HepG2 (cell line): ENCODE results near the gene CCT5. TPM values are rescaled to one million over a fixed set of nuclear protein-coding genes. Genes with fewer than 3 reads are reported as not detected.

Source experiments
- ARID3A ChIP-seq: IDR thresholded peaks from 2 replicates; pipeline ENCODE4 v1.6.1; 2012; ENCODE audit warnings: low read depth, low read length, improper control_type of control experiment
- ARNT2 ChIP-seq: sonication (generic); formaldehyde crosslinking; IDR thresholded peaks from 2 replicates; pipeline ENCODE4 v1.8.0; 2022; ENCODE audit warnings: mild to moderate bottlenecking, low read depth, missing genetic modification reagents, moderate library complexity
- ETV5 ChIP-seq: IDR thresholded peaks from 2 replicates; pipeline ENCODE4 v1.6.1; 2018; ENCODE audit warnings: missing biosample characterization, missing genetic modification reagents, inconsistent platforms, borderline replicate concordance
- LCORL ChIP-seq, 2 experiments: fragments of 450-650 bp in 1 of 2; sonication (generic) in 1 of 2; formaldehyde crosslinking in 1 of 2; IDR thresholded peaks; 2 replicates each; pipeline versions ENCODE4 v1.5.0 to v1.6.1; 2017 to 2020; ENCODE audit warnings: antibody characterized with exemption in 1 of 2, missing genetic modification reagents in 1 of 2
- MXI1 ChIP-seq: IDR thresholded peaks from 3 replicates; pipeline ENCODE4 v1.6.1; 2012; ENCODE audit warnings: low read depth, low read length, inconsistent platforms, borderline replicate concordance
- MYPOP ChIP-seq: sonication (generic); formaldehyde crosslinking; IDR thresholded peaks from 2 replicates; pipeline ENCODE4 v1.8.1; 2023; ENCODE audit warnings: mild to moderate bottlenecking, moderate library complexity, missing genetic modification reagents
- SALL1 ChIP-seq: sonication (generic); formaldehyde crosslinking; IDR thresholded peaks from 2 replicates; pipeline ENCODE4 v1.8.0; 2022; ENCODE audit warnings: mild to moderate bottlenecking, missing genetic modification reagents
- SAP130 ChIP-seq: IDR thresholded peaks from 2 replicates; pipeline ENCODE4 v1.6.1; 2016; ENCODE audit warnings: low read depth
- SOX6 ChIP-seq, 2 experiments: fragments of 450-650 bp in 1 of 2; sonication (generic) in 1 of 2; formaldehyde crosslinking in 1 of 2; IDR thresholded peaks; 2 replicates each; pipeline versions ENCODE4 v1.4.0 to v1.6.1; 2017 to 2020; ENCODE audit warnings: antibody characterized with exemption in 1 of 2, mild to moderate bottlenecking in 1 of 2, missing genetic modification reagents in 1 of 2
- TEAD3 ChIP-seq: optimal IDR thresholded peaks from 2 replicates; pipeline ENCODE3; 2016; ENCODE audit warnings: borderline replicate concordance
- ZBTB25 ChIP-seq: IDR thresholded peaks from 2 replicates; pipeline ENCODE4 v1.6.1; 2018; ENCODE audit warnings: missing genetic modification reagents
- ZFP36L1 ChIP-seq: sonication (generic); formaldehyde crosslinking; IDR thresholded peaks from 2 replicates; pipeline ENCODE4 v1.8.0; 2022; ENCODE audit warnings: mild to moderate bottlenecking, missing genetic modification reagents, moderate library complexity
- ZNF530 ChIP-seq: sonication (generic); formaldehyde crosslinking; IDR thresholded peaks from 2 replicates; pipeline ENCODE4 v1.5.0; 2020; ENCODE audit warnings: low read depth, mild to moderate bottlenecking, missing genetic modification reagents
- ZSCAN9 ChIP-seq: IDR thresholded peaks from 2 replicates; pipeline ENCODE4 v1.6.1; 2016; ENCODE audit warnings: borderline replicate concordance
- polyA plus RNA-seq, 8 experiments: library from polyadenylated mRNA; depleted of rRNA in 3 of 8; stranded (reverse) in 7 of 8; unstranded in 1 of 8; fragments of >200 nt; fragmentation: Illumina TruSeq in 4 of 8; extraction: Trizol in 4 of 8; gene quantifications; 2 replicates each; pipeline versions ENCODE4 v1.2.1 to v1.2.3, GENCODE V29; 2011 to 2016; ENCODE audit warnings: low read depth in 4 of 8, missing spikeins in 1 of 8, mixed read lengths in 1 of 8; ENCODE audit not compliant: insufficient read depth in 1 of 8
- total RNA-seq, 5 experiments: library from RNA; depleted of rRNA; stranded (reverse); fragments of >200 nt; fragmentation: Illumina TruSeq; extraction: Trizol; gene quantifications; 2 replicates each; pipeline ENCODE4 v1.2.3, GENCODE V29; 2016; ENCODE audit warnings: low read depth in 1 of 5
- TF ChIP-seq, protein P1 (sequence below): sonication (generic); formaldehyde crosslinking; IDR thresholded peaks from 2 replicates; pipeline ENCODE4 v1.9.0; 2021; ENCODE audit warnings: missing genetic modification reagents, mild to moderate bottlenecking, borderline replicate concordance
- TF ChIP-seq, protein P2 (sequence below): sonication (generic); formaldehyde crosslinking; IDR thresholded peaks from 2 replicates; pipeline ENCODE4 v1.5.0; 2020; ENCODE audit warnings: mild to moderate bottlenecking, missing genetic modification reagents
- TF ChIP-seq, protein P3 (sequence below): sonication (generic); formaldehyde crosslinking; IDR thresholded peaks from 2 replicates; pipeline ENCODE4 v1.4.0; 2020; ENCODE audit warnings: mild to moderate bottlenecking, missing genetic modification reagents
- TF ChIP-seq, protein P4 (sequence below): IDR thresholded peaks from 2 replicates; pipeline ENCODE4 v1.6.1; 2016; ENCODE audit warnings: low read depth, control low read depth

Gene CCT5
- total and polyA plus RNA-seq, 2 of the 13 experiments (the other 11 are each of a cell fraction or from before 2014, with no cell fraction given): 319 to 708 TPM

GRCh38 chr5:10283927-10284635, 34.0 kb downstream of the CCT5 start (continued):
- TF ChIP-seq MYPOP (CRISPR knock-in tag): no peak
- TF ChIP-seq, protein P1, sequence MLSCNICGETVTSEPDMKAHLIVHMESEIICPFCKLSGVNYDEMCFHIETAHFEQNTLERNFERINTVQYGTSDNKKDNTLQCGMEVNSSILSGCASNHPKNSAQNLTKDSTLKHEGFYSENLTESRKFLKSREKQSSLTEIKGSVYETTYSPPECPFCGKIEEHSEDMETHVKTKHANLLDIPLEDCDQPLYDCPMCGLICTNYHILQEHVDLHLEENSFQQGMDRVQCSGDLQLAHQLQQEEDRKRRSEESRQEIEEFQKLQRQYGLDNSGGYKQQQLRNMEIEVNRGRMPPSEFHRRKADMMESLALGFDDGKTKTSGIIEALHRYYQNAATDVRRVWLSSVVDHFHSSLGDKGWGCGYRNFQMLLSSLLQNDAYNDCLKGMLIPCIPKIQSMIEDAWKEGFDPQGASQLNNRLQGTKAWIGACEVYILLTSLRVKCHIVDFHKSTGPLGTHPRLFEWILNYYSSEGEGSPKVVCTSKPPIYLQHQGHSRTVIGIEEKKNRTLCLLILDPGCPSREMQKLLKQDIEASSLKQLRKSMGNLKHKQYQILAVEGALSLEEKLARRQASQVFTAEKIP (CRISPR knock-in tag): no peak
- TF ChIP-seq, protein P2, sequence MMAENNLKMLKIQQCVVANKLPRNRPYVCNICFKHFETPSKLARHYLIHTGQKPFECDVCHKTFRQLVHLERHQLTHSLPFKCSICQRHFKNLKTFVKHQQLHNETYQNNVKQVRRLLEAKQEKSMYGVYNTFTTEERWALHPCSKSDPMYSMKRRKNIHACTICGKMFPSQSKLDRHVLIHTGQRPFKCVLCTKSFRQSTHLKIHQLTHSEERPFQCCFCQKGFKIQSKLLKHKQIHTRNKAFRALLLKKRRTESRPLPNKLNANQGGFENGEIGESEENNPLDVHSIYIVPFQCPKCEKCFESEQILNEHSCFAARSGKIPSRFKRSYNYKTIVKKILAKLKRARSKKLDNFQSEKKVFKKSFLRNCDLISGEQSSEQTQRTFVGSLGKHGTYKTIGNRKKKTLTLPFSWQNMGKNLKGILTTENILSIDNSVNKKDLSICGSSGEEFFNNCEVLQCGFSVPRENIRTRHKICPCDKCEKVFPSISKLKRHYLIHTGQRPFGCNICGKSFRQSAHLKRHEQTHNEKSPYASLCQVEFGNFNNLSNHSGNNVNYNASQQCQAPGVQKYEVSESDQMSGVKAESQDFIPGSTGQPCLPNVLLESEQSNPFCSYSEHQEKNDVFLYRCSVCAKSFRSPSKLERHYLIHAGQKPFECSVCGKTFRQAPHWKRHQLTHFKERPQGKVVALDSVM (CRISPR knock-in tag): no peak
- TF ChIP-seq SALL1 (CRISPR knock-in tag): 0 out of 2 replicates have a peak, but pooled peaks have one; percentile 33
- TF ChIP-seq, protein P3, sequence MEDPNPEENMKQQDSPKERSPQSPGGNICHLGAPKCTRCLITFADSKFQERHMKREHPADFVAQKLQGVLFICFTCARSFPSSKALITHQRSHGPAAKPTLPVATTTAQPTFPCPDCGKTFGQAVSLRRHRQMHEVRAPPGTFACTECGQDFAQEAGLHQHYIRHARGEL (CRISPR knock-in tag): 0 out of 2 replicates have a peak, but pooled peaks have one; percentile 25
- TF ChIP-seq SAP130 (CRISPR knock-in tag): 0 out of 2 replicates have a peak, but pooled peaks have one; percentile 25
- 0 out of 2 replicates have a peak, but pooled peaks have one; percentile 15 for TF ChIP-seq ETV5 (CRISPR knock-in tag)
- TF ChIP-seq SOX6 (IDR thresholded peaks at IDR 0.05): no peak
- TF ChIP-seq SOX6 (CRISPR knock-in tag; IDR thresholded peaks at IDR 0.05): peak; percentile 58
- TF ChIP-seq, protein P4, sequence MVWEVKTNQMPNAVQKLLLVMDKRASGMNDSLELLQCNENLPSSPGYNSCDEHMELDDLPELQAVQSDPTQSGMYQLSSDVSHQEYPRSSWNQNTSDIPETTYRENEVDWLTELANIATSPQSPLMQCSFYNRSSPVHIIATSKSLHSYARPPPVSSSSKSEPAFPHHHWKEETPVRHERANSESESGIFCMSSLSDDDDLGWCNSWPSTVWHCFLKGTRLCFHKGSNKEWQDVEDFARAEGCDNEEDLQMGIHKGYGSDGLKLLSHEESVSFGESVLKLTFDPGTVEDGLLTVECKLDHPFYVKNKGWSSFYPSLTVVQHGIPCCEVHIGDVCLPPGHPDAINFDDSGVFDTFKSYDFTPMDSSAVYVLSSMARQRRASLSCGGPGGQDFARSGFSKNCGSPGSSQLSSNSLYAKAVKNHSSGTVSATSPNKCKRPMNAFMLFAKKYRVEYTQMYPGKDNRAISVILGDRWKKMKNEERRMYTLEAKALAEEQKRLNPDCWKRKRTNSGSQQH (CRISPR knock-in tag): no peak
- no peak for TF ChIP-seq ZNF530 (CRISPR knock-in tag)
- TF ChIP-seq LCORL (IDR thresholded peaks at IDR 0.05): no peak
- TF ChIP-seq LCORL (CRISPR knock-in tag; IDR thresholded peaks at IDR 0.05): 0 out of 2 replicates have a peak, but pooled peaks have one; percentile 24
- peak; percentile 43; the same call in 1 of the 2 replicates for TF ChIP-seq ZSCAN9
- TF ChIP-seq ZBTB25 (CRISPR knock-in tag): 0 out of 2 replicates have a peak, but pooled peaks have one; percentile 47
- peak; percentile 58; the same call in 1 of the 3 replicates for TF ChIP-seq MXI1
- TF ChIP-seq ARNT2: 0 out of 2 replicates have a peak, but pooled peaks have one; percentile 36
- TF ChIP-seq ZFP36L1 (CRISPR knock-in tag): no peak
- no peak for TF ChIP-seq ARID3A
- no peak for TF ChIP-seq TEAD3 (CRISPR knock-in tag)
